Mesendoderm (in vitro differentiated cells): ENCODE data around the gene DBT.
A peak's percentile ranks its signal among the peaks of the same experiment; 100 is the strongest.

Source experiments
- DNase-seq: peaks from one replicate; pipeline ENCODE4 v3.0.0; 2013
- H2AK5ac ChIP-seq: 2 replicates; pipeline ENCODE4 v1.6.1; 2013; ENCODE audit warnings: low read length, inconsistent platforms
- H2BK120ac ChIP-seq: 2 replicates; pipeline ENCODE4 v1.6.1; 2013; ENCODE audit warnings: low read depth, mild to moderate bottlenecking, low read length, moderate library complexity, mixed read lengths
- H2BK15ac ChIP-seq: replicated peaks from 2 replicates; pipeline ENCODE4 v1.6.1; 2013; ENCODE audit warnings: low read depth, mild to moderate bottlenecking, moderate library complexity
- H2BK5ac ChIP-seq: 2 replicates; pipeline ENCODE4 v1.6.1; 2013; ENCODE audit warnings: low read length, inconsistent platforms
- H3K18ac ChIP-seq: 2 replicates; pipeline ENCODE4 v1.6.1; 2013; ENCODE audit warnings: mild to moderate bottlenecking, low read length, mixed read lengths
- H3K23ac ChIP-seq: one replicate; pipeline ENCODE4 v1.6.1; 2013; ENCODE audit warnings: low read length
- H3K27ac ChIP-seq: 2 replicates; pipeline ENCODE4 v1.5.1; 2013; ENCODE audit warnings: low read depth, mild to moderate bottlenecking, inconsistent platforms, low read length, moderate library complexity
- H3K27me3 ChIP-seq: 2 replicates; pipeline ENCODE4 v1.6.1; 2013; ENCODE audit warnings: low read length, control low read depth, mild to moderate bottlenecking, inconsistent platforms; ENCODE audit not compliant: insufficient read depth, poor library complexity
- H3K36me3 ChIP-seq: 2 replicates; pipeline ENCODE4 v1.6.1; 2013; ENCODE audit warnings: low read length, inconsistent platforms; ENCODE audit not compliant: control insufficient read depth, insufficient read depth
- H3K4ac ChIP-seq: one replicate; pipeline ENCODE4 v1.6.1; 2013; ENCODE audit warnings: low read depth, mild to moderate bottlenecking, low read length, moderate library complexity
- H3K4me1 ChIP-seq: 2 replicates; pipeline ENCODE4 v1.6.1; 2013; ENCODE audit warnings: low read depth, low read length, inconsistent platforms; ENCODE audit not compliant: control insufficient read depth
- H3K4me2 ChIP-seq: 2 replicates; pipeline ENCODE4 v1.6.1; 2013; ENCODE audit warnings: low read length
- H3K4me3 ChIP-seq: 2 replicates; pipeline ENCODE4 v1.5.1; 2013; ENCODE audit warnings: mild to moderate bottlenecking, low read length
- H3K56ac ChIP-seq: one replicate; pipeline ENCODE4 v1.6.1; 2013; ENCODE audit warnings: low read length
- H3K79me1 ChIP-seq: 2 replicates; pipeline ENCODE4 v1.6.1; 2013; ENCODE audit warnings: low read length, inconsistent platforms
- H3K79me2 ChIP-seq: 2 replicates; pipeline ENCODE4 v1.6.1; 2013; ENCODE audit warnings: mild to moderate bottlenecking, low read length; ENCODE audit not compliant: control insufficient read depth, insufficient read depth
- H3K9ac ChIP-seq: 2 replicates; pipeline ENCODE4 v1.6.1; 2013; ENCODE audit warnings: low read length, inconsistent platforms
- H4K5ac ChIP-seq: one replicate; pipeline ENCODE4 v1.6.1; 2013; ENCODE audit warnings: low read length
- H4K8ac ChIP-seq: one replicate; pipeline ENCODE4 v1.6.1; 2013; ENCODE audit warnings: low read depth, mild to moderate bottlenecking, control low read depth, low read length, moderate library complexity
- WGBS: extraction: QIAGEN DNeasy Blood & Tissue Kit; methylation state at CpG from one replicate; pipeline ENCODE4 v1.1.7; 2013; ENCODE audit warnings: low lambda C conversion rate, missing lambda C conversion rate; ENCODE audit not compliant: insufficient coverage; ENCODE audit errors: extremely low coverage; 5-methylcytosine and 5-hydroxymethylcytosine counted together

The DBT gene

GRCh38 chr1:100187912-100188311, 61.7 kb downstream of the DBT start:
- H2AK5ac ChIP-seq, result no peak overlapping the region
- no peak overlapping the region for H3K18ac ChIP-seq
- H3K9ac ChIP-seq, result no peak overlapping the region
- H3K27me3 ChIP-seq, result no peaks in the 10 kb centered on the region
- no peak overlapping the region for H3K4me3 ChIP-seq
- no peak for DNase-seq
- WGBS, result no CpG with 5 or more reads among the region's 3 CpGs
- H3K4me1 ChIP-seq, result no peaks in the 10 kb centered on the region
- H2BK15ac ChIP-seq, result no peak overlapping the region
- no peak overlapping the region for H2BK5ac ChIP-seq
- H3K27ac ChIP-seq, result no peak overlapping the region
- no peak overlapping the region for H3K56ac ChIP-seq
- no peak overlapping the region for H4K8ac ChIP-seq
- no peaks in the 10 kb centered on the region for H3K79me2 ChIP-seq
- H3K79me1 ChIP-seq, result no peaks in the 10 kb centered on the region
- no peak overlapping the region for H3K4me2 ChIP-seq
- no peak overlapping the region for H3K23ac ChIP-seq
- no peak overlapping the region for H2BK120ac ChIP-seq
- no peak overlapping the region for H4K5ac ChIP-seq
- no peak overlapping the region for H3K4ac ChIP-seq
- no peaks in the 10 kb centered on the region for H3K36me3 ChIP-seq

- H3K56ac ChIP-seq, result no peak overlapping the region
- H3K27me3 ChIP-seq, result no peaks in the 10 kb centered on the region
- no peak overlapping the region for H4K8ac ChIP-seq
- no peak overlapping the region for H3K4me2 ChIP-seq
- H3K27ac ChIP-seq, result no peak overlapping the region
- H3K18ac ChIP-seq, result no peak overlapping the region
- H2AK5ac ChIP-seq, result no peak overlapping the region
- DNase-seq, result peak; percentile 40
- H2BK15ac ChIP-seq, result no peak overlapping the region
- no peak overlapping the region for H3K4me3 ChIP-seq
- no peak overlapping the region for H3K9ac ChIP-seq
- H3K23ac ChIP-seq, result no peak overlapping the region
- H3K4ac ChIP-seq, result no peak overlapping the region
- no peak overlapping the region for H2BK5ac ChIP-seq
- no peaks in the 10 kb centered on the region for H3K79me1 ChIP-seq
- H3K4me1 ChIP-seq, result no peaks in the 10 kb centered on the region
- WGBS, result no CpG with 5 or more reads among the region's 1 CpG
- H2BK120ac ChIP-seq, result no peak overlapping the region
- H4K5ac ChIP-seq, result no peak overlapping the region
- H3K36me3 ChIP-seq, result no peaks in the 10 kb centered on the region
- no peaks in the 10 kb centered on the region for H3K79me2 ChIP-seq
Measured at GRCh38 chr1:100184536-100184935, 65.1 kb downstream of the DBT start.

GRCh38 chr1:100183370-100183769, 66.3 kb downstream of the DBT start:
- Histone ChIP-seq H3K4me2 (no peak overlapping the region), H4K5ac (no peak overlapping the region), H2AK5ac (no peak overlapping the region), H3K4ac (no peak overlapping the region), H3K23ac (no peak overlapping the region), H2BK5ac (no peak overlapping the region), H3K79me2 (no peaks in the 10 kb centered on the region), H2BK15ac (no peak overlapping the region), H3K4me3 (no peak overlapping the region), H3K36me3 (no peaks in the 10 kb centered on the region), H3K18ac (no peak overlapping the region), H3K9ac (no peak overlapping the region), H3K79me1 (no peaks in the 10 kb centered on the region), H3K56ac (no peak overlapping the region), H4K8ac (no peak overlapping the region), H3K4me1 (no peaks in the 10 kb centered on the region), H3K27ac (no peak overlapping the region), H2BK120ac (no peak overlapping the region), H3K27me3 (no peaks in the 10 kb centered on the region)
- DNase-seq, result no peak
- no CpG with 5 or more reads among the region's 4 CpGs for WGBS

- Histone ChIP-seq H4K8ac (no peak within 1 kb of the TSS), H3K56ac (no peak within 1 kb of the TSS), H2BK5ac (no peak within 1 kb of the TSS), H3K4me1 (no peaks in the 10 kb centered on the region), H3K27me3 (no peaks in the 10 kb centered on the region), H2BK15ac (no peak within 1 kb of the TSS), H3K27ac (no peak within 1 kb of the TSS), H3K36me3 (no peaks in the 10 kb centered on the region), H4K5ac (no peak within 1 kb of the TSS), H3K4ac (no peak within 1 kb of the TSS), H3K23ac (no peak within 1 kb of the TSS), H3K4me2 (no peak within 1 kb of the TSS), H2BK120ac (no peak within 1 kb of the TSS), H3K9ac (no peak within 1 kb of the TSS), H3K79me1 (no peaks in the 10 kb centered on the region), H3K18ac (no peak within 1 kb of the TSS), H3K4me3 (no peak within 1 kb of the TSS), H2AK5ac (no peak within 1 kb of the TSS), H3K79me2 (no peaks in the 10 kb centered on the region)
- DNase-seq, result no peak
- no CpG with 5 or more reads among the region's 5 CpGs for WGBS
Measured at GRCh38 chr1:100178091-100178490, 71.5 kb downstream of the DBT start, which contains the start of gene LRRC39. Gene LRRC39, minus strand, starts transcription at chr1:100178256. Its CDS starts 9,740 bp downstream, at chr1:100168516.

GRCh38 chr1:100177295-100178041, 72.2 kb downstream of the DBT start:
- Histone ChIP-seq H3K36me3 (no peaks in the 10 kb centered on the region), H4K8ac (no peak overlapping the region), H3K23ac (no peak overlapping the region), H3K9ac (no peak overlapping the region), H3K27me3 (no peaks in the 10 kb centered on the region), H3K4me1 (no peaks in the 10 kb centered on the region), H3K79me2 (no peaks in the 10 kb centered on the region), H2BK15ac (no peak overlapping the region), H3K27ac (no peak overlapping the region), H2BK120ac (no peak overlapping the region), H3K79me1 (no peaks in the 10 kb centered on the region), H3K4me3 (no peak overlapping the region), H4K5ac (no peak overlapping the region), H2AK5ac (no peak overlapping the region), H3K56ac (no peak overlapping the region), H3K18ac (no peak overlapping the region), H2BK5ac (no peak overlapping the region), H3K4me2 (no peak overlapping the region), H3K4ac (no peak overlapping the region)
- DNase-seq, result no peak
- no CpG with 5 or more reads among the region's 4 CpGs for WGBS

GRCh38 chr1:100168051-100168450, 81.6 kb downstream of the DBT start:
- Histone ChIP-seq H3K9ac (no peak overlapping the region), H3K4me2 (no peak overlapping the region), H2AK5ac (no peak overlapping the region), H2BK15ac (no peak overlapping the region), H2BK5ac (no peak overlapping the region), H3K27me3 (no peaks in the 10 kb centered on the region), H3K79me1 (no peaks in the 10 kb centered on the region), H3K27ac (no peak overlapping the region), H3K4me1 (no peaks in the 10 kb centered on the region), H3K79me2 (no peaks in the 10 kb centered on the region), H3K23ac (no peak overlapping the region), H2BK120ac (no peak overlapping the region), H3K56ac (no peak overlapping the region), H4K5ac (no peak overlapping the region), H3K4me3 (no peak overlapping the region), H3K18ac (no peak overlapping the region), H4K8ac (no peak overlapping the region), H3K4ac (no peak overlapping the region), H3K36me3 (no peaks in the 10 kb centered on the region)
- no peak for DNase-seq
- no CpG with 5 or more reads among the region's 2 CpGs for WGBS
